IMR-90 (cell line): ENCODE data around the gene RRAGA.

Experiments used
- CEBPB ChIP-seq: IDR thresholded peaks from 2 replicates; pipeline ENCODE4 v1.6.1; 2012; ENCODE audit warnings: low read depth, low read length, improper control_type of control experiment
- CHD1 ChIP-seq: IDR thresholded peaks from 2 replicates; pipeline ENCODE4 v1.6.1; 2012; ENCODE audit warnings: low read depth, low read length, improper control_type of control experiment
- FOS ChIP-seq: fragments of 150-350 bp; IDR thresholded peaks from 2 replicates; pipeline ENCODE4 v1.6.1; 2016; ENCODE audit warnings: low read depth, low read length
- MAFK ChIP-seq: IDR thresholded peaks from 2 replicates; pipeline ENCODE4 v1.6.1; 2012; ENCODE audit warnings: low read depth, low read length, improper control_type of control experiment
- MAZ ChIP-seq: IDR thresholded peaks from 2 replicates; pipeline ENCODE4 v1.6.1; 2012; ENCODE audit warnings: low read depth, mild to moderate bottlenecking, low read length, improper control_type of control experiment, moderate library complexity, borderline replicate concordance
- MXI1 ChIP-seq: IDR thresholded peaks from 2 replicates; pipeline ENCODE4 v1.6.1; 2012; ENCODE audit warnings: low read depth, mild to moderate bottlenecking, low read length, moderate library complexity, borderline replicate concordance
- NFE2L2 ChIP-seq: fragments of 150-350 bp; IDR thresholded peaks from 2 replicates; pipeline ENCODE4 v1.6.1; 2016; ENCODE audit warnings: low read depth, mild to moderate bottlenecking, low read length
- POLR2A ChIP-seq: IDR thresholded peaks from 2 replicates; pipeline ENCODE4 v1.6.1; 2012; ENCODE audit warnings: mild to moderate bottlenecking, low read depth, low read length
- RAD21 ChIP-seq: IDR thresholded peaks from 2 replicates; pipeline ENCODE4 v1.6.1; 2012; ENCODE audit warnings: low read length, improper control_type of control experiment
- RFX5 ChIP-seq: IDR thresholded peaks from 2 replicates; pipeline ENCODE4 v1.8.0; 2012; ENCODE audit warnings: low read depth, mild to moderate bottlenecking, low read length, moderate library complexity
- SMC3 ChIP-seq: fragments of 150-350 bp; IDR thresholded peaks from 2 replicates; pipeline ENCODE4 v1.6.1; 2016; ENCODE audit warnings: low read depth, mild to moderate bottlenecking, antibody characterized with exemption, low read length, moderate library complexity
- TF ChIP-seq, protein P1 (sequence below): conservative IDR thresholded peaks from 2 replicates; pipeline ENCODE4 v1.5.1; 2012; ENCODE audit warnings: mild to moderate bottlenecking, low read depth, low read length, improper control_type of control experiment
- TF ChIP-seq, protein P2 (sequence below): fragments of 150-350 bp; IDR thresholded peaks from 2 replicates; pipeline ENCODE4 v1.6.1; 2017; ENCODE audit warnings: mild to moderate bottlenecking, antibody characterized with exemption, low read length, low read depth
- TF ChIP-seq, protein P3 (sequence below): fragments of 150-350 bp; IDR thresholded peaks from 2 replicates; pipeline ENCODE4 v1.6.1; 2016; ENCODE audit warnings: low read depth, mild to moderate bottlenecking, low read length, moderate library complexity, borderline replicate concordance

DNA sequence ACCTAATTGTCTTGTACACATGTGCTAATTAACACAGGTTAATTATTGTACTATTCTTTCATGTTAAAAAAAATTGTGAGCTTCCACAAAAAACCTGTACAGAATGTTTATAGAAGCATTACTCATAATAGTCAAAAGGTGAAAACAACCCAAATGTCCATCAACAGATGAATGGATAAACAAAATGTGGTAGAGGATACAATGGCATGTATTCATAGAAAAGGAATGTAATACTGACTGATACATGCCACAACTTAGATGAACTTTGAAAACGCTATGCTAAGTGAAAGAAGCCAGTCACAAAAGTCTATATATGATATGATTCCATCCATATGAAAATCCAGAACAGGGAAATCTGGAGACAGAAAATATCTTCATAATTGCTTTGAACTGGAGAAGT, 25.6 kb downstream of the RRAGA start:
- TF ChIP-seq, protein P1, sequence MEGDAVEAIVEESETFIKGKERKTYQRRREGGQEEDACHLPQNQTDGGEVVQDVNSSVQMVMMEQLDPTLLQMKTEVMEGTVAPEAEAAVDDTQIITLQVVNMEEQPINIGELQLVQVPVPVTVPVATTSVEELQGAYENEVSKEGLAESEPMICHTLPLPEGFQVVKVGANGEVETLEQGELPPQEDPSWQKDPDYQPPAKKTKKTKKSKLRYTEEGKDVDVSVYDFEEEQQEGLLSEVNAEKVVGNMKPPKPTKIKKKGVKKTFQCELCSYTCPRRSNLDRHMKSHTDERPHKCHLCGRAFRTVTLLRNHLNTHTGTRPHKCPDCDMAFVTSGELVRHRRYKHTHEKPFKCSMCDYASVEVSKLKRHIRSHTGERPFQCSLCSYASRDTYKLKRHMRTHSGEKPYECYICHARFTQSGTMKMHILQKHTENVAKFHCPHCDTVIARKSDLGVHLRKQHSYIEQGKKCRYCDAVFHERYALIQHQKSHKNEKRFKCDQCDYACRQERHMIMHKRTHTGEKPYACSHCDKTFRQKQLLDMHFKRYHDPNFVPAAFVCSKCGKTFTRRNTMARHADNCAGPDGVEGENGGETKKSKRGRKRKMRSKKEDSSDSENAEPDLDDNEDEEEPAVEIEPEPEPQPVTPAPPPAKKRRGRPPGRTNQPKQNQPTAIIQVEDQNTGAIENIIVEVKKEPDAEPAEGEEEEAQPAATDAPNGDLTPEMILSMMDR, result no peak
- no peak for TF ChIP-seq RFX5
- TF ChIP-seq, protein P2, sequence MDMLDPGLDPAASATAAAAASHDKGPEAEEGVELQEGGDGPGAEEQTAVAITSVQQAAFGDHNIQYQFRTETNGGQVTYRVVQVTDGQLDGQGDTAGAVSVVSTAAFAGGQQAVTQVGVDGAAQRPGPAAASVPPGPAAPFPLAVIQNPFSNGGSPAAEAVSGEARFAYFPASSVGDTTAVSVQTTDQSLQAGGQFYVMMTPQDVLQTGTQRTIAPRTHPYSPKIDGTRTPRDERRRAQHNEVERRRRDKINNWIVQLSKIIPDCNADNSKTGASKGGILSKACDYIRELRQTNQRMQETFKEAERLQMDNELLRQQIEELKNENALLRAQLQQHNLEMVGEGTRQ, result no peak
- TF ChIP-seq RAD21, result no peak
- TF ChIP-seq POLR2A, result no peak
- TF ChIP-seq CEBPB, result no peak
- no peak for TF ChIP-seq SMC3
- TF ChIP-seq, protein P3, sequence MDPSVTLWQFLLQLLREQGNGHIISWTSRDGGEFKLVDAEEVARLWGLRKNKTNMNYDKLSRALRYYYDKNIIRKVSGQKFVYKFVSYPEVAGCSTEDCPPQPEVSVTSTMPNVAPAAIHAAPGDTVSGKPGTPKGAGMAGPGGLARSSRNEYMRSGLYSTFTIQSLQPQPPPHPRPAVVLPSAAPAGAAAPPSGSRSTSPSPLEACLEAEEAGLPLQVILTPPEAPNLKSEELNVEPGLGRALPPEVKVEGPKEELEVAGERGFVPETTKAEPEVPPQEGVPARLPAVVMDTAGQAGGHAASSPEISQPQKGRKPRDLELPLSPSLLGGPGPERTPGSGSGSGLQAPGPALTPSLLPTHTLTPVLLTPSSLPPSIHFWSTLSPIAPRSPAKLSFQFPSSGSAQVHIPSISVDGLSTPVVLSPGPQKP, result no peak
- TF ChIP-seq MAFK, result no peak
- no peak for TF ChIP-seq MAZ
- no peak for TF ChIP-seq MXI1
- TF ChIP-seq CHD1, result no peak
- TF ChIP-seq NFE2L2, result no peak
- TF ChIP-seq FOS, result no peak
